Activated CD4-positive, alpha-beta T cell treated with anti-CD3 and anti-CD28 coated beads, Interleukin-10, Interleukin-2, amounts not matched to agents 100 ng/mL and 50 ng/mL, durations not matched to agents 16 hours and 8 hours (primary cell): ENCODE data around the gene MAPK1.
A peak's percentile ranks its signal among the peaks of the same experiment; 100 is the strongest.
"Not testable (repeated sequence)": the region's sequence is repeated elsewhere in the genome, so short reads cannot be mapped to it uniquely, and the experiment has no call there.

Source experiments
- DNase-seq: peaks from one replicate; pipeline ENCODE4 v3.0.0-alpha.2; 2020

MAPK1 gene

GRCh38 chr22:21817497-21817853 lies 50.0 kb downstream of the MAPK1 start:
- not testable (repeated sequence) for DNase-seq

- peak; percentile 86 for DNase-seq
Measured at GRCh38 chr22:21816787-21817496, 50.5 kb downstream of the MAPK1 start.

GRCh38 chr22:21816472-21816786 lies 51.0 kb downstream of the MAPK1 start:
- no peak for DNase-seq

GRCh38 chr22:21815958-21816357 lies 51.5 kb downstream of the MAPK1 start:
- DNase-seq: no peak

GRCh38 chr22:21815357-21815756 lies 52.1 kb downstream of the MAPK1 start:
- DNase-seq: no peak

GRCh38 chr22:21811982-21812381 lies 55.5 kb downstream of the MAPK1 start:
- no peak for DNase-seq

GRCh38 chr22:21807544-21808529 lies 59.6 kb downstream of the MAPK1 start:
- DNase-seq: no peak

- not testable (repeated sequence) for DNase-seq
Measured at GRCh38 chr22:21805325-21805724, 62.1 kb downstream of the MAPK1 start.

- no peak for DNase-seq
Measured at GRCh38 chr22:21803811-21804249, 63.6 kb downstream of the MAPK1 start.

GRCh38 chr22:21802673-21803072 lies 64.8 kb downstream of the MAPK1 start:
- no peak for DNase-seq

- no peak for DNase-seq
Measured at GRCh38 chr22:21802056-21802455, 65.4 kb downstream of the MAPK1 start.

- DNase-seq: not testable (repeated sequence)
Measured at GRCh38 chr22:21801304-21801644, 66.2 kb downstream of the MAPK1 start.

- no peak for DNase-seq
Measured at GRCh38 chr22:21800552-21801303, 66.7 kb downstream of the MAPK1 start.

GRCh38 chr22:21797444-21798221 lies 69.8 kb downstream of the MAPK1 start:
- no peak for DNase-seq

- no peak for DNase-seq
Measured at GRCh38 chr22:21796863-21797262, 70.6 kb downstream of the MAPK1 start.

GRCh38 chr22:21796231-21796630 lies 71.2 kb downstream of the MAPK1 start:
- DNase-seq: no peak

GRCh38 chr22:21793716-21794115 lies 73.7 kb downstream of the MAPK1 start:
- not testable (repeated sequence) for DNase-seq

- peak; percentile 77 for DNase-seq
Measured at GRCh38 chr22:21791635-21792625, 75.5 kb downstream of the MAPK1 start.

- peak; percentile 16 for DNase-seq
Measured at GRCh38 chr22:21790849-21791610, 76.4 kb downstream of the MAPK1 start.

GRCh38 chr22:21790359-21790758 lies 77.1 kb downstream of the MAPK1 start:
- DNase-seq: no peak

- DNase-seq: not testable (repeated sequence)
Measured at GRCh38 chr22:21787565-21787964, 79.9 kb downstream of the MAPK1 start.
